Erythroblast (primary cell): Measurements from ENCODE around the gene CENPF.

Experiments used
- GATA1 ChIP-seq: IDR thresholded peaks from 2 replicates; pipeline ENCODE4 v1.6.1; 2011; ENCODE audit warnings: low read depth, mild to moderate bottlenecking, control low read depth, low read length, moderate library complexity
- POLR2A ChIP-seq: IDR thresholded peaks from 2 replicates; pipeline ENCODE4 v1.6.1; 2011; ENCODE audit warnings: mild to moderate bottlenecking, low read length

- no peak for TF ChIP-seq POLR2A
- TF ChIP-seq GATA1 = no peak
Measured at GRCh38 chr1:214571281-214571680, 31.7 kb upstream of the CENPF start.
